Aorta (tissue), 5 donors: ENCODE data around the gene HLA-DRA. TPM values are rescaled to one million over a fixed set of nuclear protein-coding genes. Genes with fewer than 3 reads are reported as not detected.

Experiments used
- ATAC-seq: fragments of 200-7000 bp; cut with Tn5 transposase; one replicate; pipeline ENCODE4 v1.9.1; 2022; ENCODE audit warnings: moderate library complexity; ENCODE audit not compliant: low FRiP score
- DNase-seq, 2 donors: peaks; one replicate each; pipeline ENCODE4 v3.0.0-alpha.2; 2020
- H3K27ac ChIP-seq, 2 donors: one replicate each; pipeline ENCODE4 v1.5.1; 2013; ENCODE audit warnings: low read length in 2 of 2, mild to moderate bottlenecking in 2 of 2, moderate library complexity in 2 of 2, control low read depth in 1 of 2, inconsistent platforms in 1 of 2, low read depth in 1 of 2
- H3K27me3 ChIP-seq, 2 donors: one replicate each; pipeline ENCODE4 v1.6.1; 2013; ENCODE audit warnings: control low read depth in 1 of 2, low read length in 1 of 2, mild to moderate bottlenecking in 1 of 2, moderate library complexity in 1 of 2; ENCODE audit not compliant: insufficient read depth in 2 of 2, control insufficient read depth in 1 of 2
- H3K36me3 ChIP-seq, 2 donors: one replicate each; pipeline ENCODE4 v1.6.1; 2013; ENCODE audit warnings: control low read depth in 1 of 2, low read length in 1 of 2, mild to moderate bottlenecking in 1 of 2; ENCODE audit not compliant: insufficient read depth in 2 of 2, control insufficient read depth in 1 of 2
- H3K4me1 ChIP-seq, 2 donors: one replicate each; pipeline ENCODE4 v1.6.1; 2013; ENCODE audit warnings: low read length in 2 of 2, control low read depth in 1 of 2, mild to moderate bottlenecking in 1 of 2, moderate library complexity in 1 of 2; ENCODE audit not compliant: insufficient read depth in 2 of 2, control insufficient read depth in 1 of 2
- H3K4me3 ChIP-seq, 2 donors: one replicate each; pipeline ENCODE4 v1.5.1; 2013; ENCODE audit warnings: low read length in 2 of 2, control low read depth in 1 of 2, mild to moderate bottlenecking in 1 of 2
- H3K9me3 ChIP-seq: one replicate; pipeline ENCODE4 v1.6.1; 2013; ENCODE audit warnings: mild to moderate bottlenecking, low read length; ENCODE audit not compliant: control insufficient read depth
- WGBS, 2 donors: extraction: QIAGEN DNeasy Blood & Tissue Kit; methylation state at CpG; one replicate each; pipeline ENCODE4 v1.1.7; 2013; 5-methylcytosine and 5-hydroxymethylcytosine counted together
- intact Hi-C, 2 donors: fragments of 100-400 bp; cut with DNase I; formaldehyde crosslinking; loops; one replicate each; pipeline versions ENCODE4 v1.14.2 to v1.15.0; 2022
- polyA plus RNA-seq, 2 donors: library from polyadenylated mRNA; stranded (reverse); fragments of 200-250 nt; gene quantifications; one replicate each; pipeline ENCODE4 v1.2.3, GENCODE V29; 2013
- total RNA-seq, 2 donors: library from RNA; stranded (reverse); fragmentation: NEBNext Ultra II Directional; extraction: Animal tissue kit (Norgen Biotek cat#: 25700); gene quantifications; one replicate each; pipeline ENCODE4 v1.2.1, GENCODE V29; 2021
- donor health status: healthy with polysubstance abuse.
- donor health status: Bipolar disorder and iron deficiency.
- donor health status: DM: no; HTN: no; CAD: no.
- donor health status: DM: no; HTN: no; CAD: no.
- donor health status: DM: yes; HTN: yes; CAD: no.

HLA-DRA gene
- total and polyA plus RNA-seq, 4 donors, result 64.0 to 605 (median 328) TPM

GRCh38 chr6:32475392-32476206, 35.9 kb downstream of the HLA-DRA start:
- DNase-seq (no peak), ATAC-seq (no peak)
- Histone ChIP-seq H3K36me3 (no peaks in the 10 kb centered on the region), H3K4me3 (no peak overlapping the region), H3K4me1 (no peaks in the 10 kb centered on the region), H3K27me3 (no peaks in the 10 kb centered on the region), H3K27ac (no peak overlapping the region), H3K9me3 (peaks cover 5% of the 10 kb centered on the region)
- intact Hi-C loops, result no loop called here
- 75 to 78% methylated on average over 13 of the region's 13 CpGs for WGBS, 2 donors

DNA sequence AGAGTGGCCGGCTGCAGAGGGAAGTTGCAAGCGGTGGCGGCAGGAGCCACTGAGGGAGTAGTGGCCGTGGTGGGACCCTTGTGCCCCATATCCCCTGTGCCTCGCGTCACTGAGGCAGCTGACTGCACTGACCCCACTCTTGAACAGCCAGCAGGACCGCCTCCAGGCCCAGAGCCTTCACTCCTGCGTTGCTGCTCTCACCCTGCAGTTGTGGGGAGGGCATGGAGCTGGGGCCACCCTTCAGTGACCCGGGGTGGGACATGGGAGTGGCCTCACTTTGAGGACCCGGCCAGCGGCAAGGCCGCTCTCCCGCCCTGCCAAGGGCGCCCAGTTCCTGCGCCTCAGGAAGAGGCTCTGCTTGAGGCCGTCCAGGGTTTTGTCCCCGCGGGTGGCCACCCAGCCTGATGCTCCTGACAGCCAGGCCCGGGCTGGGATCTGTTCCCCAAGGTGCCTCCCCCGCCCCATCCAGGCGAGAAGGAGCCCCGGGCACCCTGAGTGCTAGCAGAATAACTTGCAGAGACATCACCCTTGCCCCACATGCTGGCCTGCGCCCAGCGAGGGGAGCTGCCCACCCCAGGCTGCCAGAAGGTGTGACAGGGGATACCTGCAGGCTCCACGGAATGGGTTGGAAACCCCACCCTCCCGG, 44.4 kb downstream of the HLA-DRA start:
- peaks cover 2% of the 10 kb centered on the region for H3K9me3 ChIP-seq
- ATAC-seq (no peak), DNase-seq (peak in 1 of 2 donors; percentile 72)
- intact Hi-C loops, result no loop called here
- H3K27me3 ChIP-seq, result no peaks in the 10 kb centered on the region
- WGBS, 2 donors, result 64 to 67% methylated on average over 26 of the region's 26 CpGs
- H3K4me3 ChIP-seq, result no peak overlapping the region
- no peaks in the 10 kb centered on the region for H3K36me3 ChIP-seq
- H3K4me1 ChIP-seq, result no peaks in the 10 kb centered on the region
- no peak overlapping the region for H3K27ac ChIP-seq

DNA sequence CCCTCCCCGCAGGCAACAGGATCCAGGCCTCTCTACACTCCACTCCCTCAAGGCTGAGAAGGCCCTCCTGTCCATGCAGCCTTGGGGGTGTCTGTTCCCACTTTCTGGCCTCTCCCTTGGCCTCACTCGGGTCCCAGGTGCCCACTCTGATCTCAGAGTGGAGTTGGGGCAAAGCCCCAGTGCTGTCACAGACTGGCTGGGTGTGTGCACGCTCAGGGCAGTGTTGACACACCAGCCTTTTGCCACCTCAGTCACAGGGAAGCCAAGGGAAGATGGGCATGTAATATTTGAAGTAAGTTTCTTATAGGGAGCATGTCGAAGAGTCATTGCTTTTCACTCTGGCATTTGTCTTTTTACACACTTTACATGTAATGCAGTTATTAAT, 44.9 kb downstream of the HLA-DRA start:
- no peaks in the 10 kb centered on the region for H3K9me3 ChIP-seq
- no peak for ATAC-seq
- no peaks in the 10 kb centered on the region for H3K36me3 ChIP-seq
- H3K4me1 ChIP-seq, result no peaks in the 10 kb centered on the region
- no peak for DNase-seq
- H3K27me3 ChIP-seq, result no peaks in the 10 kb centered on the region
- WGBS, 2 donors, result 67 to 71% methylated on average over 4 of the region's 4 CpGs
- intact Hi-C loops, result no loop called here
- H3K4me3 ChIP-seq, result no peak overlapping the region
- H3K27ac ChIP-seq, result no peak overlapping the region

- Histone ChIP-seq H3K9me3 (no peaks in the 10 kb centered on the region), H3K4me3 (no peak overlapping the region), H3K27me3 (no peaks in the 10 kb centered on the region), H3K36me3 (no peaks in the 10 kb centered on the region), H3K27ac (no peak overlapping the region), H3K4me1 (no peaks in the 10 kb centered on the region)
- intact Hi-C loops, result no loop called here
- DNase-seq (no peak), ATAC-seq (no peak)
- WGBS, 2 donors, result no CpG with 5 or more reads among the region's 1 CpG
Measured at GRCh38 chr6:32488083-32488482, 48.4 kb downstream of the HLA-DRA start.

DNA sequence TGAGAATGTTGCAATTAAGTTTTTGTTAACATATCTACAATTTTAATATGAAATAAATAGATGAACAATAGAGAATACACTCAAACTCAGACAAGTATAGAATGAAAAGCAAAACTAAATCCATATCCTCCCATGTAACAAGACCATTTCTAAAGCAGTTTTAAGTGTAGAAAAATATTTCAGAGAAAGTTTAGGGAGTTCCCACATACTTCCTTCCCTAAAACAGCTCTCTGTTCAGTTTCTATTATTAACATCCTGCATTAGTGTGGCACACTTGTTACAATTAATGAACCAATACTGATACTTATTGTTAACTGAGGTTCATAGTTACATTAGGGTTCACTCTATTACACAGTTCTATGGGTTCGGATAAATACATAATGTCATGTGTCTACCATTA, 52.0 kb downstream of the HLA-DRA start:
- Histone ChIP-seq H3K9me3 (no peaks in the 10 kb centered on the region), H3K4me3 (no peak overlapping the region), H3K27me3 (no peaks in the 10 kb centered on the region), H3K36me3 (no peaks in the 10 kb centered on the region), H3K27ac (no peak overlapping the region), H3K4me1 (no peaks in the 10 kb centered on the region)
- intact Hi-C loops, result no loop called here
- WGBS, 2 donors, result 0% methylated on average over 1 of the region's 1 CpG
- no peak for DNase-seq
- ATAC-seq, result no peak

DNA sequence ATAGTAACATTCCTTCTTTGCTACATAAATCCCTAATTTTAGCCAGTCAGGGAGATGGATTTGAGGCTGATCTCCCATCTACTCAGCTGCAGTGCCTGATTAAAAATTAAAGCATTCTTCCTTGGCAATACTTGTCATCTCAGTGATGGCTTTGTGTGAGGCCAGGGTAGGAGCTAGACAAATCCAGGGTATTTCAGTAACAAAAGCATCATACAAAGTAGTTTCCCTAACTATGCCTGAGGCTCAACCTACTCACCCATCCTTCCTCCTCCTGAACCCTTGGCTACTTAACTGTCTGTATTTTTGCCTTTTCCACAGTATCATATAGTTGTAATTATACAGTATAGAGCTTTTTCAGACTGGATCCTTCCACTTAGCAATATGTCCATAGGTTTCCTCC, 52.7 kb downstream of the HLA-DRA start:
- DNase-seq (no peak), ATAC-seq (no peak)
- intact Hi-C loops, result no loop called here
- Histone ChIP-seq H3K9me3 (no peaks in the 10 kb centered on the region), H3K27me3 (no peaks in the 10 kb centered on the region), H3K4me3 (no peak overlapping the region), H3K27ac (no peak overlapping the region), H3K36me3 (no peaks in the 10 kb centered on the region), H3K4me1 (no peaks in the 10 kb centered on the region)

Other genes with a start within 250 kb of the HLA-DRA start
- 10 to 100 TPM; 66.0 to 91.2 TPM for gene PBX2, start 249.7 kb upstream of the HLA-DRA start, total RNA-seq
- gene PBX2, start 249.7 kb upstream of the HLA-DRA start, polyA plus RNA-seq, result 10 to 100 TPM; 11.5 to 64.0 TPM
- gene GPSM3, start 247.2 kb upstream of the HLA-DRA start, total RNA-seq, result 10 to 100 TPM; 20.1 to 26.2 TPM
- 10 to 100 TPM in 1 of 2 donors, 1 to 10 TPM in 1; 5.4 to 31.1 TPM for gene GPSM3, start 247.2 kb upstream of the HLA-DRA start, polyA plus RNA-seq
- gene NOTCH4, start 215.8 kb upstream of the HLA-DRA start, total RNA-seq, result 10 to 100 TPM; 35.2 to 64.4 TPM
- 1 to 10 TPM; 4.0 to 7.3 TPM for gene NOTCH4, start 215.8 kb upstream of the HLA-DRA start, polyA plus RNA-seq
- gene TSBP1, start 68.0 kb upstream of the HLA-DRA start, total RNA-seq, result not detected
- gene TSBP1, start 68.0 kb upstream of the HLA-DRA start, polyA plus RNA-seq, result not detected
- gene BTNL2, start 32.7 kb upstream of the HLA-DRA start, total RNA-seq, result not detected
- gene BTNL2, start 32.7 kb upstream of the HLA-DRA start, polyA plus RNA-seq, result not detected
- 100 to 1,000 TPM in 1 of 2 donors, 10 to 100 TPM in 1; 91.1 to 127 TPM for gene HLA-DRB5, start 90.4 kb downstream of the HLA-DRA start, total RNA-seq
- under 1 TPM; 0.15 to 0.88 TPM for gene HLA-DRB5, start 90.4 kb downstream of the HLA-DRA start, polyA plus RNA-seq
- gene HLA-DRB1, start 150.0 kb downstream of the HLA-DRA start, total RNA-seq, result 100 to 1,000 TPM; 142 to 157 TPM
- gene HLA-DRB1, start 150.0 kb downstream of the HLA-DRA start, polyA plus RNA-seq, result 10 to 100 TPM; 18.5 to 85.1 TPM
- gene HLA-DQA1, start 197.5 kb downstream of the HLA-DRA start, total RNA-seq, result 10 to 100 TPM; 27.0 to 46.2 TPM
- 10 to 100 TPM in 1 of 2 donors, 1 to 10 TPM in 1; 9.3 to 38.4 TPM for gene HLA-DQA1, start 197.5 kb downstream of the HLA-DRA start, polyA plus RNA-seq
- gene HLA-DQB1, start 226.8 kb downstream of the HLA-DRA start, total RNA-seq, result 10 to 100 TPM; 35.9 to 43.4 TPM
- gene HLA-DQB1, start 226.8 kb downstream of the HLA-DRA start, polyA plus RNA-seq, result 10 to 100 TPM; 10.8 to 28.5 TPM